NCI-H1694 treated with DMSO at 0.1 percent for 48 hours (cell line): ENCODE measurements around the gene PCDHA9.
A peak's percentile ranks its signal among the peaks of the same experiment; 100 is the strongest.
"Not testable (repeated sequence)": the region's sequence is repeated elsewhere in the genome, so short reads cannot be mapped to it uniquely, and the experiment has no call there.

Experiments
- DNase-seq: peaks from one replicate; lab custom pipeline; 2025; lab: John Stamatoyannopoulos, UW

Gene PCDHA9

GRCh38 chr5:140835622-140836510, 12.3 kb upstream of the PCDHA9 start:
- DNase-seq = no peak

DNA sequence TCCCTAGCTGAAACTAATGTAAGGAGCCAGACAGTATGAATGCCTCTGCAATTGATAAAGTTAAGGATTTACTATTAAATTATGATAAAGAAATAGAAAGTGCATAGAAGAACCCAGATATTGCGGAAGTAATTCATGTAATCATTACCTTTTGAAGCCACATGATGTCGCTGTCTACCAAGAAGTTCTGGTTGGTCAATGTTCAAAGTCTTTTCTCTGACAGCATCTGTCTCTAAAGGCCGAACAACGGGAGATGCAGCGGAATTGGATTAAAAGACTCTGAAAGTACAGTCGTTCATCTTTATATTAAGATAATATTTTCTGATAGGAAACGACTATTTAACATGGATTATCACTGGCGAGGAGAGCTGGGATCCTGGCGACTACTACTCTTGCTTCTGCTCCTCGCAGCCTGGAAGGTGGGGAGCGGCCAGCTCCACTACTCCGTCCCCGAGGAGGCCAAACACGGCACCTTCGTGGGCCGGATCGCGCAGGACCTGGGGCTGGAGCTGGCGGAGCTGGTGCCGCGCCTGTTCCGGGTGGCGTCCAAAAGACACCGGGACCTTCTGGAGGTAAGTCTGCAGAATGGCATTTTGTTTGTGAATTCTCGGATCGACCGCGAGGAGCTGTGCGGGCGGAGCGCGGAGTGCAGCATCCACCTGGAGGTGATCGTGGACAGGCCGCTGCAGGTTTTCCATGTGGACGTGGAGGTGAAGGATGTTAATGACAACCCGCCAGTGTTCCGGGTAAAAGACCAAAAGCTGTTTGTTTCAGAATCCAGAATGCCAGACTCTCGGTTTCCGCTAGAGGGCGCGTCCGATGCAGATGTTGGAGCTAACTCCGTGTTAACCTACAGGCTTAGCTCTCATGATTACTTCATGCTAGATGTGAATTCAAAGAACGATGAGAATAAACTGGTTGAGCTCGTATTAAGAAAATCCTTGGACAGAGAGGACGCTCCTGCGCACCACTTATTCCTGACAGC, 6.9 kb upstream of the PCDHA9 start, which contains the start of gene PCDHA8:
TSS of gene PCDHA8 (plus strand) at position 210 of the 985 bp plus-strand sequence. CDS start at position 345, 135 bp downstream.
- DNase-seq = peak; percentile 56

DNA sequence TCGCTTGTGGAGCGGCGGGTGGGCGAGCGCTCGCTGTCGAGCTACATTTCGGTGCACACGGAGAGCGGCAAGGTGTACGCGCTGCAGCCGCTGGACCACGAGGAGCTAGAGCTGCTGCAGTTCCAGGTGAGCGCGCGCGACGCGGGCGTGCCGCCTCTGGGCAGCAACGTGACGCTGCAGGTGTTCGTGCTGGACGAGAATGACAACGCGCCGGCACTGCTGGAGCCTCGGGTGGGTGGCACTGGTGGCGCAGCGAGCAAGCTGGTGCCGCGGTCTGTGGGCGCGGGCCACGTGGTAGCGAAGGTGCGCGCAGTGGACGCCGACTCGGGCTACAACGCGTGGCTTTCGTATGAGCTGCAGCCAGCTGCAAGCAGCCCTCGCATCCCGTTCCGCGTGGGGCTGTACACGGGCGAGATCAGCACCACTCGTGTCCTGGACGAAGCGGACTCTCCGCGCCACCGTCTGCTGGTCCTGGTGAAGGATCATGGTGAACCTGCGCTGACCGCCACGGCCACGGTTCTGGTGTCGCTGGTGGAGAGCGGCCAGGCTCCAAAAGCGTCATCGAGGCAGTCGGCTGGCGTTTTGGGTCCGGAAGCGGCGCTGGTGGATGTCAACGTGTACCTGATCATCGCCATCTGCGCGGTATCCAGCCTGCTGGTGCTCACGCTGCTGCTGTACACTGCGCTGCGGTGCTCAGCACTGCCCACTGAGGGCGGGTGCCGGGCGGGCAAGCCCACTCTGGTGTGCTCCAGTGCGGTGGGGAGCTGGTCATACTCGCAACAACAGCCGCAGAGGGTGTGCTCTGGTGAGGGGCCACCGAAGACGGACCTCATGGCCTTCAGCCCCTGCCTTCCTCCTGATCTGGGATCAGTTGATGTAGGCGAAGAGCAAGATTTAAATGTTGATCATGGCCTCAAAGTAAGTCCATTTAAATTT, 5.1 kb upstream of the PCDHA9 start:
- DNase-seq = no peak

- DNase-seq = not testable (repeated sequence)
Observed at GRCh38 chr5:140849831-140850634, 1.9 kb downstream of the PCDHA9 start.

DNA sequence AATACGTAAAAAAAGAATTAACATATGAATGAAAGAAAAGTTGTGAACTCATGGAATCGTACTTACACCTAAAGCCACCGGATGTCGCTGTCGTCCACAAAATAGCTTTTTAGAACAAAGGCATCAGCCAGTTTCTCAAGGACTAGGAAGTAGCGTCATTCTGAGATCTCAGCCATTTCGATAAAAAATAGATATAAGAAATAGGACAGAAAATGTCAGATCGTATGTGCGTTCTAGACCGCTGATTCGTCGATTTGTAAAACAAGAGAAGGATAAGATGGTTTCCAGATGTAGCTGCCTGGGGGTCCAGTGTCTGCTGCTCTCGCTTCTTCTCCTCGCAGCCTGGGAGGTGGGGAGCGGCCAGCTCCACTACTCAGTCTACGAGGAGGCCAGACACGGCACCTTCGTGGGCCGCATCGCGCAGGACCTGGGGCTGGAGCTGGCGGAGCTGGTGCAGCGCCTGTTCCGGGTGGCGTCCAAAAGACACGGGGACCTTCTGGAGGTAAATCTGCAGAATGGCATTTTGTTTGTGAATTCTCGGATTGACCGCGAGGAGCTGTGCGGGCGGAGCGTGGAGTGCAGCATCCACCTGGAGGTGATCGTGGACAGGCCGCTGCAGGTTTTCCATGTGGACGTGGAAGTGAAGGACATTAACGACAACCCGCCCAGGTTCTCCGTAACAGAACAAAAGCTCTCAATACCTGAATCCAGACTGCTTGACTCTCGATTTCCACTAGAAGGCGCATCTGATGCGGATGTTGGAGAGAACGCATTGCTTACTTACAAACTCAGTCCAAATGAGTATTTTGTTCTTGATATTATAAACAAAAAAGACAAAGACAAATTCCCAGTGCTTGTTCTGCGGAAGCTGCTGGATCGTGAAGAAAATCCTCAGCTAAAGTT, 7.8 kb downstream of the PCDHA9 start, which contains the start of gene PCDHA10:
TSS of gene PCDHA10 (plus strand) at position 126 of the 903 bp plus-strand sequence. CDS start at position 278, 152 bp downstream.
- DNase-seq = no peak

DNA sequence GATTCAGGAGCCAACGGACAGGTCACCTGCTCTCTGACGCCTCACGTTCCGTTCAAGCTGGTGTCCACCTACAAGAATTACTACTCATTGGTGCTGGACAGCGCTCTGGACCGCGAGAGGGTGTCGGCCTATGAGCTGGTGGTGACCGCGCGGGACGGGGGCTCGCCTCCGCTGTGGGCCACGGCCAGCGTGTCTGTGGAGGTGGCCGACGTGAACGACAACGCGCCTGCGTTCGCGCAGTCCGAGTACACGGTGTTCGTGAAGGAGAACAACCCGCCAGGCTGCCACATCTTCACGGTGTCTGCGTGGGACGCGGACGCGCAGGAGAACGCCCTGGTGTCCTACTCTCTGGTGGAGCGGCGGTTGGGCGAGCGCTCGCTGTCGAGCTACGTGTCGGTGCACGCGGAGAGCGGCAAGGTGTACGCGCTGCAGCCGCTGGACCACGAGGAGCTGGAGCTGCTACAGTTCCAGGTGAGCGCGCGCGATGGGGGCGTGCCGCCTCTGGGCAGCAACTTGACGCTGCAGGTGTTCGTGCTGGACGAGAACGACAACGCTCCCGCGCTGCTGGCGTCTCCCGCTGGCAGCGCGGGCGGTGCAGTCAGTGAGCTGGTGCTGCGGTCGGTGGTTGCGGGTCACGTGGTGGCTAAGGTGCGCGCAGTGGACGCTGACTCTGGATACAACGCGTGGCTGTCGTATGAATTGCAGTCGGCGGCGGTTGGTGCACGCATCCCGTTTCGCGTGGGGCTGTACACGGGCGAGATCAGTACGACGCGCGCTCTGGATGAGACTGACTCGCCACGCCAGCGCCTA, 9.2 kb downstream of the PCDHA9 start:
- DNase-seq = no peak

- DNase-seq = no peak
Observed at GRCh38 chr5:140857987-140858240, 9.7 kb downstream of the PCDHA9 start.

- DNase-seq = no peak
Observed at GRCh38 chr5:140862441-140863295, 14.5 kb downstream of the PCDHA9 start.

DNA sequence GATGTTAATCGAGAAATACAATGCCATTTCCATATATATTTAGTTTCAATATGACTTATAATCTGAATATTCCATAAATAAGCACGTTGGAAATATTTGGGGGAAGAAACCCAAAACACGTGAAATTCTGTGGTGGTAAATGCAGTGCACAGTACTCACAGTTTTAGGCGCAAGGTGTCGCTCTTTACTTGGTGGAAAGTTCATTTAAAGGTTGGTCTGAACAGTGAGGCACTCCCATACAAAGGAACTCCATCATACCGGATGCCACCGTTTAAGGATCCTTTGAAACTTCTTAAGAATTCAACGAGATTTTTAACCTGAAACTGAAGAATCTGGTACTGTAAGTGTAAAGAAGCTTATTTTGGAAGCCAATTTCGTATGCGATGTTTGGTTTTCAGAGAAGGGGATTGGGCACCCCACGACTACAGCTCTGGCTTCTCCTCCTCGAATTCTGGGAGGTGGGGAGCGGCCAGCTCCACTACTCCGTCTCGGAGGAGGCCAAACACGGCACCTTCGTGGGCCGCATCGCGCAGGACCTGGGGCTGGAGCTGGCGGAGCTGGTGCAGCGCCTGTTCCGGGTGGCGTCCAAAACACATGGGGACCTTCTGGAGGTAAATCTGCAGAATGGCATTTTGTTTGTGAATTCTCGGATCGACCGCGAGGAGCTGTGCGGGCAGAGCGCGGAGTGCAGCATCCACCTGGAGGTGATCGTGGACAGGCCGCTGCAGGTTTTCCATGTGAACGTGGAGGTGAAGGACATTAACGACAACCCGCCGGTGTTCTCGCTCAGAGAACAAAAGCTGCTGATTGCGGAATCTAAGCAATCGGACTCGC, 20.8 kb downstream of the PCDHA9 start, which contains the start of gene PCDHA11:
TSS of gene PCDHA11 (plus strand) at position 237 of the 834 bp plus-strand sequence. CDS start at position 384, 147 bp downstream.
- DNase-seq = peak; percentile 84

DNA sequence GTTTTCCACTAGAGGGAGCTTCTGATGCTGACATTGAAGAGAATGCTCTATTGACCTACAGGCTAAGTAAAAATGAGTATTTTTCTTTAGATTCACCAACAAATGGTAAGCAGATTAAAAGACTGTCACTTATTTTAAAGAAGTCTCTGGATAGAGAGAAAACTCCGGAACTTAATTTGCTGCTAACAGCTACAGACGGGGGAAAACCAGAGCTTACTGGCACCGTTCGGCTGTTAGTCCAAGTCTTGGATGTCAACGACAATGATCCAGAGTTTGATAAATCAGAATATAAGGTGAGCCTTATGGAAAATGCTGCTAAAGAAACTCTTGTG, 21.3 kb downstream of the PCDHA9 start:
- peak; percentile 64 for DNase-seq

GRCh38 chr5:140870221-140871201, 22.3 kb downstream of the PCDHA9 start:
- DNase-seq = no peak

DNA sequence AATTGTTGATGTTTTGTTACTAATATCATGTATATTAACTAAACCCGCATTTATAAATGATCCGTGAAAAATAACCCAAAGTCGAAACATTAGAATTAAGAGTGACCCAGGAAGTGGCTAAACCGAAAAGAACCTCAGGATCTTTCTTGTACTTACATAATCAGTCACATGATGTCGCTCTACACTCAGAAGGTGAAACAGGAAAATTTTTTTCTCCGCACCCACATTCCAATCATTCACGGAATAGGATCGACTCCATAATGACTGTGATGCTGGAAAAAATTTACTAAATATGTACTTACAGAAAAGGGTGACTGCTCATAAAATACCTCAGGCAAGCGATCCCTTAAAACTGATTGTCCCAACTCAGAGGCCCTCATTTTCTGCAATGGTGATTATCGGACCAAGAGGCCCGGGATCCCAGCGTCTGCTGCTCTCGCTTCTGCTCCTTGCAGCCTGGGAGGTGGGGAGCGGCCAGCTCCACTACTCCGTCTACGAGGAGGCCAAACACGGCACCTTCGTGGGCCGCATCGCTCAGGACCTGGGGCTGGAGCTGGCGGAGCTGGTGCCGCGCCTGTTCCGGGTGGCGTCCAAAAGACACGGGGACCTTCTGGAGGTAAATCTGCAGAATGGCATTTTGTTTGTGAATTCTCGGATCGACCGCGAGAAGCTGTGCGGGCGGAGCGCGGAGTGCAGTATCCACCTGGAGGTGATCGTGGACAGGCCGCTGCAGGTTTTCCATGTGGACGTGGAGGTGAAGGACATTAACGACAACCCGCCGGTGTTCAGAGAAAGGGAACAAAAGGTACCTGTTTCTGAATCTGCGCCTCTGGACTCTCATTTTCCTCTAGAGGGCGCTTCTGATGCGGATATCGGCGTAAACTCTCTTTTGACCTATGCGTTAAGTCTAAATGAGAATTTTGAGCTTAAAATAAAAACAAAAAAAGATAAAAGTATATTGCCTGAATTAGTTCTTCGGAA, 27.2 kb downstream of the PCDHA9 start, which contains the start of gene PCDHA12:
TSS of gene PCDHA12 (plus strand) at position 224 of the 981 bp plus-strand sequence. CDS start at position 389, 165 bp downstream.
- DNase-seq = no peak

GRCh38 chr5:140876541-140877261, 28.5 kb downstream of the PCDHA9 start:
- not testable (repeated sequence) for DNase-seq

DNA sequence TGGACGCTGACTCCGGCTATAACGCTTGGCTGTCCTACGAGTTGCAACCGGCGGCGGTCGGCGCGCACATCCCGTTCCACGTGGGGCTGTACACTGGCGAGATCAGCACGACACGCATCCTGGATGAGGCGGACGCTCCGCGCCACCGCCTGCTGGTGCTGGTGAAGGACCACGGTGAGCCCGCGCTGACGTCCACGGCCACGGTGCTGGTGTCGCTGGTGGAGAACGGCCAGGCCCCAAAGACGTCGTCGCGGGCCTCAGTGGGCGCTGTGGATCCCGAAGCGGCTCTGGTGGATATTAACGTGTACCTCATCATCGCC, 29.0 kb downstream of the PCDHA9 start:
- DNase-seq = no peak
